Measurements from ENCODE around the gene MAML3. TPM values are rescaled to one million over a fixed set of nuclear protein-coding genes. Genes with fewer than 3 reads are reported as not detected.

MAML3 gene
- total RNA-seq, 6 experiments from 2014 or later, result 1.2 to 1.9 (median 1.6) TPM

DNA sequence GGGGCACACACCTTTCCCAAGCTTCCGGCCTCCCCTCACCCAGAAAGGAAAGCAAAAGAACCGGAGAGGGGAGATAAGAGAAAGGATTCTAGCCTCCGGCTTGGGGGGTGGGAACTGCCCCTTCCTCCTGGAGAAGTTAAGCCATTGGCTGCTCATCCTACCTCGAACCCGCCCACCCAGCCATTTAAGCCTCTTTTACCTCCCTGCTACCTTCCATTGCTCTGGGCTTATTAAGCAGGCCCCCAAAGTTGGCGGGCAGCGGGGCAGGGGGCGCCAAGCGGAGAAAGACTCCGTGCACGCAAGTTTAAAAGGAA, 2.3 kb downstream of the MAML3 start:
- Mint-ChIP-seq H3K4me3 (peak overlapping the region; percentile 97), H3K36me3 (ENCODE audit: low read depth) (no peaks in the 10 kb centered on the region), H3K9me3 (no peaks in the 10 kb centered on the region), H3K4me1 (ENCODE audit: low read depth) (peaks cover 16% of the 10 kb centered on the region), H3K27ac (peak overlapping the region; percentile 55), H3K27me3 (ENCODE audit: insufficient read depth) (no peaks in the 10 kb centered on the region)
- peak; percentile 52 for DNase-seq
- TF ChIP-seq, protein P1, sequence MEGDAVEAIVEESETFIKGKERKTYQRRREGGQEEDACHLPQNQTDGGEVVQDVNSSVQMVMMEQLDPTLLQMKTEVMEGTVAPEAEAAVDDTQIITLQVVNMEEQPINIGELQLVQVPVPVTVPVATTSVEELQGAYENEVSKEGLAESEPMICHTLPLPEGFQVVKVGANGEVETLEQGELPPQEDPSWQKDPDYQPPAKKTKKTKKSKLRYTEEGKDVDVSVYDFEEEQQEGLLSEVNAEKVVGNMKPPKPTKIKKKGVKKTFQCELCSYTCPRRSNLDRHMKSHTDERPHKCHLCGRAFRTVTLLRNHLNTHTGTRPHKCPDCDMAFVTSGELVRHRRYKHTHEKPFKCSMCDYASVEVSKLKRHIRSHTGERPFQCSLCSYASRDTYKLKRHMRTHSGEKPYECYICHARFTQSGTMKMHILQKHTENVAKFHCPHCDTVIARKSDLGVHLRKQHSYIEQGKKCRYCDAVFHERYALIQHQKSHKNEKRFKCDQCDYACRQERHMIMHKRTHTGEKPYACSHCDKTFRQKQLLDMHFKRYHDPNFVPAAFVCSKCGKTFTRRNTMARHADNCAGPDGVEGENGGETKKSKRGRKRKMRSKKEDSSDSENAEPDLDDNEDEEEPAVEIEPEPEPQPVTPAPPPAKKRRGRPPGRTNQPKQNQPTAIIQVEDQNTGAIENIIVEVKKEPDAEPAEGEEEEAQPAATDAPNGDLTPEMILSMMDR (IDR thresholded peaks at IDR 0.05), result no peak

DNA sequence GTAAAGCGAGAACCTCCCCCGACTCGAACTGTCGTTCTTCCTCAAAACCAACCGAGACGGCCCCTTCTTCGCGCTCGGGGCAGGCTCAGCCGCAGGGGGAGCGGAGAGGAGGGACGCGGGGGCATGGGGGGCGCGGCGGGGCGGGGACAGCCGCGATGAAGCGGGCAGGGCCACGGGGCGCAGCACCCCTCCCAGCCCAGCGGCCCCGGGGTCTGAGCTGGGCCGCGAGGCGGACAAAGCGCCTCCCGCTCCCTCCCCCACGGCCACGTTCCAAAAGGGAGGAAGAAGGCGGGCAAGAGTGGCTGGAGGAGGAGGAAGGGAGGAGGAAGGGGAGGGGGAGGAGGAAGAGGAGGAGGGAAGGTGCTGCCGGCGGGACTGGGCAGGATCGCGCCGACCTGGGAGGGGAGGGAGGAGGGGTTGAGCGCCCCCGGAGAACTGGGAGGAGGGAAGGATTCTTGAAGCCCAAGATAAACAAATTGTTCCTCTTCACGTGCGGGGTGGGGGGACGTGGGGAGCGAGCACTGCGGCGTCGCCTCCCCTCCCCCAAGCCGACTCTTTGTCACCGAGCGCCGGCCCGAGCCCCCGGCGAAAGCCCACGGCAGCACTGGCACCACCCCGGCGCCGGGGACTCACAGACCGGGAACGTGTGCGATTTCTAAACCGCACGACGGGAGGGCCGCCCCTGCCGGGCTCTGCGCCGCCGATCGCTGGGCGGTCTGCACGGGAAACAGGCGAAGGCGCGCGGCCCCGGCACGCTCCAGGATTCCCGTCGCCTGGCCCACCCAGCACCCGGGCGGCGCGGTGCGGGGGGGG, 2.9 kb downstream of the MAML3 start:
- Mint-ChIP-seq H3K4me3 (peak overlapping the region; percentile 97), H3K36me3 (ENCODE audit: low read depth) (no peaks in the 10 kb centered on the region), H3K4me1 (ENCODE audit: low read depth) (peaks cover 11% of the 10 kb centered on the region), H3K27me3 (ENCODE audit: insufficient read depth) (no peaks in the 10 kb centered on the region), H3K27ac (peak overlapping the region; percentile 93), H3K9me3 (no peaks in the 10 kb centered on the region)
- TF ChIP-seq, protein P1 (IDR thresholded peaks at IDR 0.05), result no peak
- DNase-seq, result peak; percentile 87

DNA sequence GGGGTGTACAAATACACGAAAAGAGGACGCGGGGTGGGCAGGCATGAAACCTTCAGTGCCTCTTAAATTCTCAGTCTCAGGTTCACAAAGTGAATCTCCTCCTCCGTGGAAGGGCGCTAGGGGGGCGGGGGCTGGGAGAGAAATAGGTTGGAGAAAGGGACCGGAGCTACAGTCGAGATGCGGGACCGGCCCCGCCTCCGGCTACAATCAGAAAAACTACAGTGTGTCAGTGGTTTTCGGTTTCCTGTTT, 3.4 kb downstream of the MAML3 start:
- Mint-ChIP-seq H3K4me1 (ENCODE audit: low read depth) (peaks cover 11% of the 10 kb centered on the region), H3K27ac (peak overlapping the region; percentile 93), H3K36me3 (ENCODE audit: low read depth) (no peaks in the 10 kb centered on the region), H3K27me3 (ENCODE audit: insufficient read depth) (no peaks in the 10 kb centered on the region), H3K4me3 (peak overlapping the region; percentile 97), H3K9me3 (no peaks in the 10 kb centered on the region)
- TF ChIP-seq, protein P1 (IDR thresholded peaks at IDR 0.05), result no peak
- DNase-seq, result no peak

DNA sequence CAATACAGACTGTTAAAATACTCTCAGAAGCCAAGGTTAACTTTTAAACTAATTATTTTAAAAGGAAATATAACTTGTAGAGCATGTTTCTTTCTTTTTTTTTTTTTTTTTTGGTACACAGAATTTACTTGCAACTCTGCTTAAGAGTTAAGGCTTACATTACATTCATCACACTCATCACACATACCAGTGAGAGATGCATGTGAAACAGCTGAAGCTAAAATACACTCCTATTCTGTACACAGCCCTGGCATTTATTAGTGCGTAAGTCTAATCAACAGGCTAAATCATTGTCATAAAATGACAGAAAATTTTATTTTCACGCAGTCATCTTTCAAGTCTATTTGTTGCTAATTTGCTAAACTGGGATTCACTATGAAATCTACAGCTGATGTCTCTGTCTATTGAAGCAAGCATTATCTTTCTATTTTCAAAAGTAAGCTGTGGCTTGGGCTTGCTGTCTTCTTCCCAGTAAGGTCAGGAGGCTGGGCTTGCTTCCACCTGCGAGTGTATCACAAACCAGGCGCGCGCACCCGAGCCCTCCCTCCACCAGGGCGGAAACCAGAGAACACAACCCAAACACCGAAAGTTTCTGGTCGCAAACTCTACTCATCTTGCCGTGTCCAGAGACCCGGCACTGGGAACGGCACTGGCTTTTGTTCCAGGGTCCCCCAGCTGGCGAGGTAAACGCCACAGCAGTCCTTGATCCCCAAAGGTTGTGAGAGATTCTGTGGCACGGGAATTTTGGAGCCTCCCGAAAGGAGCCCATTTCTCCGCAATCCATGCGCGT, 3.9 kb downstream of the MAML3 start:
- Mint-ChIP-seq H3K4me1 (ENCODE audit: low read depth) (peaks cover 11% of the 10 kb centered on the region), H3K4me3 (peak overlapping the region; percentile 97), H3K27me3 (ENCODE audit: insufficient read depth) (peaks cover under 1% of the 10 kb centered on the region; the same call in 1 of the 2 replicates), H3K27ac (peak overlapping the region; percentile 93), H3K36me3 (ENCODE audit: low read depth) (no peaks in the 10 kb centered on the region), H3K9me3 (no peaks in the 10 kb centered on the region)
- peak; percentile 48 for DNase-seq
- TF ChIP-seq, protein P1 (IDR thresholded peaks at IDR 0.05), result no peak; the same call in 1 of the 2 replicates

DNA sequence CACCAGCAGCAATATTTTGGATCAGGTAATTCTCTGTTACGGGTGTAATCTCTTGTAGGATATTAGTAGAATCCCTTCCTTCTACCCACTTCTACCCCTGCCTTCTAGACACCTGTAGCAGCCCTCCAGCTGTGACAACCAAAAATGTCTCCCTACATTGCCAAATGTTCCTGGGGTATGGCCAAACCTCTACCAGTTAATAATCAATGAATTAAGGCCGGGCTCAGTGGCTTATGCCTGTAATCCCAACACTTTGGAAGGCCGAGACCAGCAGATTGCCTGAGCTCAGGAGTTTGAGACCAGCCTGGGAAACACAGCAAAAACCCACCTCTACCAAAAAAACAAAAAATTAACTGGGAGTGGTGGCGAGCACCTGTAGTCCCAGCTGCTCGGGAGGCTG, 9.9 kb downstream of the MAML3 start:
- Mint-ChIP-seq H3K36me3 (ENCODE audit: low read depth) (no peaks in the 10 kb centered on the region), H3K4me3 (no peak overlapping the region), H3K9me3 (no peaks in the 10 kb centered on the region), H3K27me3 (ENCODE audit: insufficient read depth) (peaks cover 3% of the 10 kb centered on the region; the same call in 1 of the 2 replicates), H3K4me1 (ENCODE audit: low read depth) (no peaks in the 10 kb centered on the region), H3K27ac (no peak overlapping the region)
- no peak for DNase-seq
- TF ChIP-seq, protein P1 (IDR thresholded peaks at IDR 0.05), result no peak

Measured in HFFc6 (cell line).